Camera-type eye (tissue), 1 donor: Measurements from ENCODE around the gene NOTUM. TPM values are rescaled to one million over a fixed set of nuclear protein-coding genes. Genes with fewer than 3 reads are reported as not detected.

Experiments used
- total RNA-seq: library from RNA; depleted of rRNA; stranded (reverse); fragments of >200 nt; gene quantifications from one replicate; pipeline ENCODE4 v1.2.3, GENCODE V29; 2014

NOTUM gene
- total RNA-seq = 2.0 TPM

DNA sequence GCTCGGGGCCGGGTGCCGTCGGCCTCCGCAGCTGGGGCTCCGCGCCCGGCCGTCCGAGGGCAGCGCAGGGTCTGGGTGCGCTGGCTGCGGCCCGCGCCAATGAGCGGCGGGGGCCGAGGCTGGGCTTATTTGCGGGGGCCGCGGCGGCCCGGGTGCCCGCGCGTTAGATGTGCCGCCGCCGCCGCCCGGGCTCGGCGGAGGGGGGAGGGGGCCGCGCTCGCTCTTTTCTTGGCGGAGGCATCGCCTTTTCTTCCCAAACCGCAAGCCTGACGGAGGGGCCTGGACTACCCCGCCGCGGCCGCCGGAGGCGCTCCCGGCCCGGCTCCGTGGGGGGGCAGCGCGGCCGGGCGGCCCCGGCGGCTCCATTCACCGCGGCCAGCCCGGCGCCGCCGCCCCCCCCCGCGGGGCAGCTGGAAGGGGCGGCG lies at the start of gene NOTUM:
NOTUM (minus strand) TSS at position 101 of the 425 bp plus-strand sequence. CDS start 278 bp downstream, outside the sequence.

DNA sequence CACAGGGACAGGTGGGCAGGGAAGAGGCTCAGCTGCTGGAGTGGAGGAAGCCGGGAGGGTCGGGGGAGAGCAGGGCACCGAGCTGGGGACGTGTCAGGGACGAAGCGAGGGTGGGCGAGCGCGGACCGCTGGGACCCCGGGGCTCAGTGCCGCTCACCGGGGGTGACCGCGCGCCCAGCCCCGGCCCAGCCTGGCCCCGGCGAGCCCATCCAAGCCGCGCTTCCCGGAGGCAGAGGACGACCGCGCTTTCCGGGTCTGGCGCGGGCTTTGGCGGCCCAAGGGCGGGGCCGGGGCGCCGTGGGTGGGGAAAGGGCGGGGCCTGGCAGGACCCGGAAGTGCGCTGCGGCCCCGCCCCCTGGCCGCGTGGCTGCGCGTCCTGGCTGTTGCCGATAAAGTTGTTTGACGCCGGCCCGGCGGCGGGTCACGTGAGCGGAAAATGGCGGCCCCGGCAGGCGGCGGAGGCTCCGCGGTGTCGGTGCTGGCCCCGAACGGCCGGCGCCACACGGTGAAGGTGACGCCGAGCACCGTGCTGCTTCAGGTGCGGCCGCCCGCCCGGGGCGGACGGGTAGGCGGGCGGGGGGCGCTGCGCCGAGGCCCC lies 16.3 kb upstream of the NOTUM start, which contains the start of gene ASPSCR1:
ASPSCR1 (plus strand) TSS at position 419 of the 598 bp plus-strand sequence; CDS start at position 437, 18 bp downstream.

GRCh38 chr17:81947189-81947588 lies 13.8 kb downstream of the NOTUM start, which contains the start of gene MYADML2:
Gene MYADML2 (minus strand): TSS chr17:81947233. CDS start chr17:81941741, 5,492 bp downstream.

GRCh38 chr17:81927653-81928543 lies 33.1 kb downstream of the NOTUM start, which contains the start of gene MAFG:
Gene MAFG (minus strand): TSS chr17:81927735. CDS start chr17:81923185, 4,550 bp downstream.

GRCh38 chr17:81917565-81918332 lies 43.2 kb downstream of the NOTUM start, which contains the start of gene SIRT7:
Gene SIRT7 (minus strand): TSS chr17:81918176. CDS start chr17:81918131, 45 bp downstream.

GRCh38 chr17:81911277-81911961 lies 49.6 kb downstream of the NOTUM start, which contains the start of gene PCYT2:
Gene PCYT2 (minus strand): TSS chr17:81911399. CDS start chr17:81911355, 44 bp downstream.

Other genes starting within 250 kb of the NOTUM start
- 12.3 TPM for gene SLC25A10, start 248.9 kb downstream of the NOTUM start, total RNA-seq
- gene GCGR, start 157.0 kb downstream of the NOTUM start, total RNA-seq = 0.27 TPM
- 76.1 TPM for gene MCRIP1, start 127.9 kb downstream of the NOTUM start, total RNA-seq
- gene PPP1R27, start 126.1 kb downstream of the NOTUM start, total RNA-seq = not detected
- gene P4HB, start 100.7 kb downstream of the NOTUM start, total RNA-seq = 232 TPM
- 54.5 TPM for gene ARHGDIA, start 89.8 kb downstream of the NOTUM start, total RNA-seq
- 77.1 TPM for gene ALYREF, start 69.6 kb downstream of the NOTUM start, total RNA-seq
- gene ANAPC11, start 69.5 kb downstream of the NOTUM start, total RNA-seq = 86.6 TPM
- 4.9 TPM for gene NPB, start 58.9 kb downstream of the NOTUM start, total RNA-seq
- 16.2 TPM for gene PCYT2, start 49.8 kb downstream of the NOTUM start, total RNA-seq
- gene SIRT7, start 43.0 kb downstream of the NOTUM start, total RNA-seq = 13.4 TPM
- gene MAFG, start 33.5 kb downstream of the NOTUM start, total RNA-seq = 17.0 TPM
- gene PYCR1, start 23.9 kb downstream of the NOTUM start, total RNA-seq = 54.3 TPM
- 3.1 TPM for gene MYADML2, start 14.0 kb downstream of the NOTUM start, total RNA-seq
- gene ASPSCR1, start 16.4 kb upstream of the NOTUM start, total RNA-seq = 29.6 TPM
- 20.3 TPM for gene CENPX, start 61.7 kb upstream of the NOTUM start, total RNA-seq
- gene LRRC45, start 62.1 kb upstream of the NOTUM start, total RNA-seq = 15.0 TPM
- 17.8 TPM for gene RAC3, start 70.5 kb upstream of the NOTUM start, total RNA-seq
- 39.0 TPM for gene DCXR, start 76.5 kb upstream of the NOTUM start, total RNA-seq
- 43.2 TPM for gene RFNG, start 90.6 kb upstream of the NOTUM start, total RNA-seq
- gene GPS1, start 90.7 kb upstream of the NOTUM start, total RNA-seq = 120 TPM
- gene DUS1L, start 104.6 kb upstream of the NOTUM start, total RNA-seq = 60.2 TPM
- gene FASN, start 137.0 kb upstream of the NOTUM start, total RNA-seq = 61.6 TPM